Measurements from ENCODE around the gene SPEM3. TPM values are rescaled to one million over a fixed set of nuclear protein-coding genes. Genes with fewer than 3 reads are reported as not detected.
A peak's percentile ranks its signal among the peaks of the same experiment; 100 is the strongest.

The SPEM3 gene
- total RNA-seq, 4 donors from 2014 or later = not detected

GRCh38 chr17:7405350-7406234 lies 23.1 kb upstream of the SPEM3 start:
- Histone ChIP-seq H3K36me3 (no peaks in the 10 kb centered on the region), H3K4me1 (peaks cover 19 to 20% of the 10 kb centered on the region in 2 donors), H3K27me3 (no peaks in the 10 kb centered on the region), H3K27ac (peak overlapping the region; percentile 92 to 97 (median 92)), H3K4me3 (peak overlapping the region; percentile 62 to 81 (median 70)), H3K9me3 (no peaks in the 10 kb centered on the region)
- no peak for TF ChIP-seq POLR2A (IDR thresholded peaks at IDR 0.05)
- TF ChIP-seq CTCF (IDR thresholded peaks at IDR 0.05 in 4 of 5, conservative IDR thresholded peaks at IDR 0.05 in 1 of 5) = no peak
- intact Hi-C loops (cut with DNase I; ENCODE audit: low total_unique reads) (loop anchor here (2.0 to 10.0 kb wide), 2 partner anchors 155 to 279 kb away; partner anchors contain the start of genes SENP3, TP53 and WRAP53), in situ Hi-C loops (cut with MboI; ENCODE audit: low sequenced_read_pairs in 4 of 4) (no loop called here)
- ATAC-seq (no peak), DNase-seq (no peak)

GRCh38 chr17:7406235-7406825 lies 22.3 kb upstream of the SPEM3 start:
- ATAC-seq = no peak
- Histone ChIP-seq H3K36me3 (no peaks in the 10 kb centered on the region), H3K27ac (peak overlapping the region in 2 of 4 donors; percentile 92), H3K9me3 (no peaks in the 10 kb centered on the region), H3K27me3 (no peaks in the 10 kb centered on the region), H3K4me3 (peak overlapping the region in 1 of 4 donors; percentile 81), H3K4me1 (peaks cover 19 to 20% of the 10 kb centered on the region in 2 donors)
- TF ChIP-seq POLR2A (IDR thresholded peaks at IDR 0.05) = no peak
- TF ChIP-seq CTCF (IDR thresholded peaks at IDR 0.05 in 4 of 5, conservative IDR thresholded peaks at IDR 0.05 in 1 of 5) = no peak
- in situ Hi-C loops (cut with MboI; ENCODE audit: low sequenced_read_pairs in 4 of 4) (no loop called here), intact Hi-C loops (cut with DNase I; ENCODE audit: low total_unique reads) (loop anchor here (10.0 kb wide), 1 partner anchor 278 kb away; the partner anchor contains the start of genes TP53 and WRAP53)
- no peak for DNase-seq

GRCh38 chr17:7407082-7407481 lies 21.6 kb upstream of the SPEM3 start:
- in situ Hi-C loops (cut with MboI; ENCODE audit: low sequenced_read_pairs in 4 of 4) = no loop called here

More at GRCh38 chr17:7407082-7407481, 21.6 kb upstream of the SPEM3 start:
- ATAC-seq (no peak), DNase-seq (no peak)
- H3K27me3 ChIP-seq = no peaks in the 10 kb centered on the region
- TF ChIP-seq CTCF (IDR thresholded peaks at IDR 0.05 in 4 of 5, conservative IDR thresholded peaks at IDR 0.05 in 1 of 5) = no peak
- TF ChIP-seq POLR2A (IDR thresholded peaks at IDR 0.05) = no peak
- intact Hi-C loops (cut with DNase I; ENCODE audit: low total_unique reads) = loop anchor here (10.0 kb wide), 1 partner anchor 278 kb away; the partner anchor contains the start of genes TP53 and WRAP53
- H3K9me3 ChIP-seq = no peaks in the 10 kb centered on the region
- no peaks in the 10 kb centered on the region for H3K36me3 ChIP-seq
- no peak overlapping the region for H3K27ac ChIP-seq
- peaks cover 15 to 20% of the 10 kb centered on the region in 2 donors for H3K4me1 ChIP-seq
- H3K4me3 ChIP-seq = no peak overlapping the region

Data from gastrocnemius medialis (tissue), 4 donors.